Sigmoid colon (tissue), 7 donors: ENCODE measurements around the gene UBE4A. TPM values are rescaled to one million over a fixed set of nuclear protein-coding genes. Genes with fewer than 3 reads are reported as not detected.

ENCODE experiments used
- DNase-seq: peaks from one replicate; pipeline ENCODE4 v3.0.0-alpha.2; 2019
- H3K27ac ChIP-seq, 4 donors: fragments of 200-600 bp; sonication (generic); one replicate each; pipeline ENCODE4 v1.5.1; 2016 to 2019; ENCODE audit warnings: mild to moderate bottlenecking in 1 of 4
- H3K27me3 ChIP-seq, 3 donors: fragments of 200-600 bp; sonication (generic); one replicate each; pipeline ENCODE4 v1.5.1; 2019; ENCODE audit warnings: mild to moderate bottlenecking in 1 of 3
- H3K36me3 ChIP-seq, 4 donors: fragments of 200-600 bp; sonication (generic); one replicate each; pipeline ENCODE4 v1.5.1; 2016 to 2019
- H3K4me1 ChIP-seq, 4 donors: fragments of 200-600 bp; sonication (generic); one replicate each; pipeline ENCODE4 v1.5.1; 2017 to 2019
- H3K4me3 ChIP-seq, 4 donors: fragments of 200-600 bp; sonication (generic); one replicate each; pipeline ENCODE4 v1.5.1; 2017 to 2019; ENCODE audit warnings: mild to moderate bottlenecking in 2 of 4, moderate library complexity in 1 of 4
- H3K9me3 ChIP-seq, 4 donors: fragments of 200-600 bp in 3 of 4; sonication (generic) in 3 of 4; one replicate each; pipeline versions ENCODE4 v1.5.1 to v1.6.1; 2013 to 2019
- CTCF ChIP-seq, 4 experiments: fragments of 450-650 bp in 3 of 4; fragments of 200-600 bp in 1 of 4; IDR thresholded peaks; one replicate each; pipeline ENCODE4 v1.5.1; 2016 to 2019; ENCODE audit warnings: antibody characterized with exemption in 4 of 4, mild to moderate bottlenecking in 3 of 4, moderate library complexity in 2 of 4
- EP300 ChIP-seq, 4 donors: sonication (generic); formaldehyde crosslinking; IDR thresholded peaks; one replicate each; pipeline ENCODE4 v1.6.1; 2017; ENCODE audit warnings: antibody characterized with exemption in 4 of 4
- POLR2A ChIP-seq, 2 donors: fragments of 450-650 bp; IDR thresholded peaks; one replicate each; pipeline ENCODE4 v1.6.1; 2016; ENCODE audit warnings: antibody characterized with exemption in 2 of 2, mild to moderate bottlenecking in 2 of 2, moderate library complexity in 2 of 2
- POLR2AphosphoS5 ChIP-seq, 4 donors: sonication (generic); formaldehyde crosslinking; IDR thresholded peaks; one replicate each; pipeline ENCODE4 v1.6.1; 2017; ENCODE audit warnings: antibody characterized with exemption in 4 of 4
- WGBS, 2 donors: extraction: QIAGEN DNeasy Blood & Tissue Kit; methylation state at CpG; one replicate each; pipeline ENCODE4 v1.1.7; 2013; 5-methylcytosine and 5-hydroxymethylcytosine counted together
- intact Hi-C: fragments of 100-400 bp; cut with DNase I; formaldehyde crosslinking; loops from one replicate; pipeline ENCODE4 v1.15.1; 2023
- polyA plus RNA-seq, 3 donors: library from polyadenylated mRNA; stranded (reverse); fragments of 200-250 nt; gene quantifications; one replicate each; pipeline ENCODE4 v1.2.3, GENCODE V29; 2013
- total RNA-seq, 4 donors: library from RNA; depleted of rRNA; stranded (reverse); fragments of >200 nt; gene quantifications; one replicate each; pipeline ENCODE4 v1.1.0, GENCODE V29; 2016
- donor health status: healthy with polysubstance abuse.
- donor health status: Bipolar disorder and iron deficiency.
- donor health status: healthy.

UBE4A gene
- total and polyA plus RNA-seq, 7 donors: 2.1 to 37.4 (median 33.8) TPM

- DNase-seq: no peak
- TF ChIP-seq EP300 (IDR thresholded peaks at IDR 0.05): no peak
- TF ChIP-seq POLR2AphosphoS5 (IDR thresholded peaks at IDR 0.05): no peak
- no peak for TF ChIP-seq CTCF (IDR thresholded peaks at IDR 0.05)
- no peak for TF ChIP-seq POLR2A (IDR thresholded peaks at IDR 0.05)
- H3K4me1 ChIP-seq: no peaks in the 10 kb centered on the region
- no peak overlapping the region for H3K4me3 ChIP-seq
- H3K36me3 ChIP-seq: peaks cover 46 to 100% (median 64%) of the 10 kb centered on the region in 4 donors
- no peaks in the 10 kb centered on the region for H3K9me3 ChIP-seq
- intact Hi-C loops: no loop called here
- H3K27me3 ChIP-seq: no peaks in the 10 kb centered on the region
- H3K27ac ChIP-seq: no peak overlapping the region
These were observed 21.2 kb downstream of the UBE4A start for GRCh38 chr11:118380571-118380970.

- no peaks in the 10 kb centered on the region for H3K4me1 ChIP-seq
- H3K9me3 ChIP-seq: no peaks in the 10 kb centered on the region
- TF ChIP-seq POLR2AphosphoS5 (IDR thresholded peaks at IDR 0.05) (no peak), EP300 (IDR thresholded peaks at IDR 0.05) (no peak), CTCF (IDR thresholded peaks at IDR 0.05) (no peak), POLR2A (IDR thresholded peaks at IDR 0.05) (no peak)
- no peak for DNase-seq
- no peak overlapping the region for H3K27ac ChIP-seq
- peaks cover 48 to 100% (median 74%) of the 10 kb centered on the region in 4 donors for H3K36me3 ChIP-seq
- H3K27me3 ChIP-seq: no peaks in the 10 kb centered on the region
- WGBS, 2 donors: 94 to 98% methylated on average over 3 of the region's 3 CpGs
- intact Hi-C loops: no loop called here
- H3K4me3 ChIP-seq: no peak overlapping the region
These were observed 23.6 kb downstream of the UBE4A start for GRCh38 chr11:118382954-118383353.

- DNase-seq: no peak
- Histone ChIP-seq H3K4me3 (no peak overlapping the region), H3K9me3 (no peaks in the 10 kb centered on the region), H3K36me3 (peaks cover 48 to 100% (median 74%) of the 10 kb centered on the region in 4 donors), H3K4me1 (no peaks in the 10 kb centered on the region), H3K27me3 (no peaks in the 10 kb centered on the region), H3K27ac (no peak overlapping the region)
- no peak for TF ChIP-seq POLR2AphosphoS5 (IDR thresholded peaks at IDR 0.05)
- TF ChIP-seq POLR2A (IDR thresholded peaks at IDR 0.05): no peak
- 92 to 96% methylated on average over 3 of the region's 3 CpGs for WGBS, 2 donors
- intact Hi-C loops: no loop called here
These were observed 24.3 kb downstream of the UBE4A start for GRCh38 chr11:118383657-118384056.

- Histone ChIP-seq H3K36me3 (peaks cover 6 to 82% (median 38%) of the 10 kb centered on the region in 4 donors), H3K4me3 (no peak overlapping the region), H3K27ac (no peak overlapping the region), H3K4me1 (peaks cover 0 to 6% (median 5%) of the 10 kb centered on the region in 4 donors), H3K27me3 (no peaks in the 10 kb centered on the region), H3K9me3 (no peaks in the 10 kb centered on the region)
- intact Hi-C loops: no loop called here
- WGBS, 2 donors: 85 to 86% methylated on average over 6 of the region's 6 CpGs
- TF ChIP-seq EP300 (IDR thresholded peaks at IDR 0.05): no peak
- no peak for TF ChIP-seq POLR2A (IDR thresholded peaks at IDR 0.05)
- TF ChIP-seq CTCF (IDR thresholded peaks at IDR 0.05): no peak
- no peak for DNase-seq
These were observed 36.7 kb downstream of the UBE4A start for GRCh38 chr11:118396097-118396501.

GRCh38 chr11:118397448-118397847 lies 38.0 kb downstream of the UBE4A start:
- Histone ChIP-seq H3K9me3 (no peaks in the 10 kb centered on the region), H3K27ac (no peak overlapping the region), H3K4me1 (peaks cover 0 to 8% (median 7%) of the 10 kb centered on the region in 4 donors), H3K4me3 (no peak overlapping the region), H3K27me3 (no peaks in the 10 kb centered on the region), H3K36me3 (peaks cover 4 to 68% (median 32%) of the 10 kb centered on the region in 4 donors)
- intact Hi-C loops: no loop called here
- no peak for DNase-seq
- no peak for TF ChIP-seq EP300 (IDR thresholded peaks at IDR 0.05)
- TF ChIP-seq POLR2A (IDR thresholded peaks at IDR 0.05): no peak
- no peak for TF ChIP-seq CTCF (IDR thresholded peaks at IDR 0.05)
- no peak for TF ChIP-seq POLR2AphosphoS5 (IDR thresholded peaks at IDR 0.05)
